Left colon (tissue), 2 donors: ENCODE results near the gene ITPA. TPM values are rescaled to one million over a fixed set of nuclear protein-coding genes. Genes with fewer than 3 reads are reported as not detected.
"Not testable (repeated sequence)": the region's sequence is repeated elsewhere in the genome, so short reads cannot be mapped to it uniquely, and the experiment has no call there.

Experiments used
- ATAC-seq: fragments of 200-7000 bp; cut with Tn5 transposase; one replicate; pipeline ENCODE4 v1.9.1; 2020; ENCODE audit warnings: mild to moderate bottlenecking, moderate library complexity
- DNase-seq, 2 donors: peaks; one replicate each; pipeline ENCODE4 v3.0.0-alpha.2; 2020
- intact Hi-C, 2 donors: fragments of 100-400 bp; cut with DNase I in 1 of 2; cut with micrococcal nuclease in 1 of 2; formaldehyde crosslinking; loops; one replicate each; pipeline versions ENCODE4 v1.11.2 to v1.14.0; 2022; cut with DNase I, micrococcal nuclease
- total RNA-seq, 2 donors: library from RNA; stranded (reverse); fragmentation: NEBNext Ultra II Directional; extraction: Animal tissue kit (Norgen Biotek cat#: 25700); gene quantifications; one replicate each; pipeline ENCODE4 v1.2.1, GENCODE V29; 2021
- donor health status: DM: no; HTN: no; CAD: no.
- donor health status: DM: yes; HTN: yes; CAD: no.

The ITPA gene
- total RNA-seq, 2 donors from 2014 or later = 44.8 to 46.3 TPM

GRCh38 chr20:3172126-3172932, 37.0 kb upstream of the ITPA start:
- intact Hi-C loops = no loop called here

DNA sequence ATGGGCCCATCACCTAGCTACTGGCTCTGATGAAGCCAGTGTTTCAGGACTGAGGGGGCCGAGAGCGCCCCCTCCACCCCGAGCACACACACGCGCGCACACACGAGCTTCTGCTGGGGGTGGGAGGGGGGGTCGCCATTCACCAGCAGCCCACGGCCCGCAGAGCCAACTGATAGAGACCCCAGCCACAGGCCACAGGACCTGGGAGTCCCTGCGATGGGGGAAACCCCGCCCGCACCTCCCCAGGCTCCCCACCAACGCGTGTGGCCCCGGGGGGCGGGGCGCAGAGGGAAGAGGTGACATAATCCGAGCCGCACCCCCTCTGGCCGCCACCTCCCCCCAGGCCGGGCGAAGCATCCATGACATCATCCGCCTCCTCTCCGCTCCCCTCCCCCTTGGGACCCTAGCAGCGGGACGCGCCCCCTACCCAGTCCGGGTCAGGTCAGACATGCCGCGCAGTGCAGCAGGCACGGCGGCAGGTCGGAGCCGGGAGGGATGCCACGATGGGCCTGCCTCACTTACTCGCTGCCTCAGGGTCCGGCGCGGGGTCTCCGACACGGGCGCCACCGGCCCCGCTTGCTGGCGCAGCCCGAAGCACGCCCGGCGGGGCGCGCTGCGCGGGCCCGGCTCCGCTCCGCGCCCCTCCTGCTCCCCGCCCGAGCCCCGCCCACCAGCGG, 36.2 kb upstream of the ITPA start, which contains the start of gene LZTS3:
LZTS3 (minus strand) TSS at position 617 of the 677 bp plus-strand sequence. CDS start 6,386 bp downstream, outside the sequence.
- DNase-seq (peak; percentile 73 to 82), ATAC-seq (peak; percentile 37)
- intact Hi-C loops = no loop called here

More at GRCh38 chr20:3172126-3172932, 37.0 kb upstream of the ITPA start:
- DNase-seq (no peak), ATAC-seq (no peak)

DNA sequence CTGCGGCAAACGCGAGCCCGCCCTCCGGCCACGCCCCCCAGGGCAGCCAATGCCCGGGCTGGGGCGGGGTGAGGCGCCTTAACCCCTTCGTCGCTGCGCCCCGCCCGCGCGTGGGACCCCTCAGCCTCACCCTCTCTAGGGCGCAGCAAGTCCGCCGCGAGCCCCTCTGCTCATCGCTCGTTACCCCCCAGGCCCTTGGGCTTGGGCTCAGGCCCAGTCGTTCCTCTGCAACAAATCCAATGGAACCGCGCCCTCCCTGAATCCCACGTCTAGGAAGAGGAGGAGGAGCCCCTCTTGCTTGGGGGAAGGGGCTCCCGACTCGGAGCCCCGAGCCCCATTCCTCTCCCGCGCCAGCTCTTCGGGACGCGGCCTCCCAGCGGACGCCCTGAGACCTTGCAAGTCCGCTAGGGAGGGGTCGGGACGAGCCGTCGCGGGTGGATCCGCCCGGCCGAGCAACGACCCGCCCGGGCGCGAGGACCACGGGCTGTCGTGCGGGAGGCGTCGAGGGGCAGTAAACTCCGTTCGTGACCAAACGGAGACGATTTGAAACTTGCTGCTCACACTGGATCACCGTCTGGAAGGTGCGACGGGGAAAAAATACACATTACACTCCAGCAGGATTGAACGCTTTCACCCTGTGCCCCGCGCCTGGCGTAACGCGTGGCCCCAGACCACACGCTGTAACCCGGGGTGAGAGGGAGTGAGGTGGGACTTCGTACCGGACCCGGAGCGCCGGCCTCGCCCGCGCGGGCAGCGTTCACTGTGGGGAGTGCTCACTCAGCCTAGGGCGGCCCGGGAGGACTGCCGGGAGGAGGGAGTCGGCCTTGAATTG, 35.5 kb upstream of the ITPA start:
- intact Hi-C loops = no loop called here
- ATAC-seq = peak; percentile 92
- peak; percentile 84 to 94 for DNase-seq

DNA sequence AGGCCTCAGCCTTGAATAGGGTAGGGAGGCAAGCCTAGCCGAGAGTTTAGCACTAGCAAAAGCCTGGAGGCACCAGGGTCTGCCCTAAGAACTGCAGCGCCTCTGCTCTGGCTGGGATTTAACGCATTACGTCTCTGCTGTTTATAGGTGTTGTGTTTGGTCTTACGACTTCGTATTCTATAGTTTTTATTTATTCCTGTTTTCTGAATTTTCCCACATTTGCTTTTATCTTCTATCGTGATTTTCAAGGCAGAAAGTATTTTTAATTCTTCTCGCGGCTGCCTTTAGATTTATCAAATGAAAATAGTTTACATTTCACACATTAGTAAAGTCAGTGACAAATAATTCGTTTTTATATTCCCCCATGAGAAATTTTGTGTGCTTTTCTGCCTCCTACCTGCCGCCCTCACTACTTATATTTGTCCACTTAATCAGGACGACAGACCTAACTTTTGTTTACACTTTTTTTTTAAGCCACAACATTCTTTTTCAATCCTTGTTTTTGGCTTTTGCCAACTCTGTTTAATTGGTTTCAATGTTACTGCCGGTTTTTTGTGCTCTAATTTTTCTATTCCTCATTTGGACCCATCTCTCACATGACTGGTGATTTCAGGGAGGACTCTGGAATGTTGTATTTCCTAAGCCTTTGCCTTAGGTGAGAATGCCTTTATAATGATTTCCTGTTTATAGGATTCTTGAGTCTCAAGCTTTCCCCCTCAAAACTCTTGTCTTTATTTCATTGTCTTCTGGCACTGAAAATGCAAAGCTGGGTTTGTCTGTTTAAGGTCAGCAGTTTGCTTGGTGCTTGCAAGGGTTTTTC, 34.6 kb upstream of the ITPA start:
- no peak for DNase-seq
- intact Hi-C loops = no loop called here
- no peak for ATAC-seq

DNA sequence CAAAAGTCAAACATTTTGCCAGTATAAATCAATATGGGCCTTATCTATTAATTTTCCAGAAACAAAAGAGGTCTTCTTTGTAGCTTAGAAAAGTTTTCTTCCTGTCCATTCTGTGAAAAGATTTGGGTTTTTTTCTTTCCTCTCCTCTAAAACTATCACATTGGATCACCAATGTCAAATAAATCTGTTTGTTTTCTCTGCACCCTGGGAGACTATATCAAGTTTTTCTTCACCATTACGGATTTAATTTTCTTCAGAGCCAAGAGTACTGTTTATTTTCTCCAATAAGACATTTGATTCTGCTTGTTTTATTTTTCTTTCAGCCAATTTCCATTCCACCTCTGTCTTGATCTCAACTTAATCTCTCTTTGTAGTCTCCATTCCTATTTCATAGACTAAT, 34.0 kb upstream of the ITPA start:
- no peak for ATAC-seq

DNA sequence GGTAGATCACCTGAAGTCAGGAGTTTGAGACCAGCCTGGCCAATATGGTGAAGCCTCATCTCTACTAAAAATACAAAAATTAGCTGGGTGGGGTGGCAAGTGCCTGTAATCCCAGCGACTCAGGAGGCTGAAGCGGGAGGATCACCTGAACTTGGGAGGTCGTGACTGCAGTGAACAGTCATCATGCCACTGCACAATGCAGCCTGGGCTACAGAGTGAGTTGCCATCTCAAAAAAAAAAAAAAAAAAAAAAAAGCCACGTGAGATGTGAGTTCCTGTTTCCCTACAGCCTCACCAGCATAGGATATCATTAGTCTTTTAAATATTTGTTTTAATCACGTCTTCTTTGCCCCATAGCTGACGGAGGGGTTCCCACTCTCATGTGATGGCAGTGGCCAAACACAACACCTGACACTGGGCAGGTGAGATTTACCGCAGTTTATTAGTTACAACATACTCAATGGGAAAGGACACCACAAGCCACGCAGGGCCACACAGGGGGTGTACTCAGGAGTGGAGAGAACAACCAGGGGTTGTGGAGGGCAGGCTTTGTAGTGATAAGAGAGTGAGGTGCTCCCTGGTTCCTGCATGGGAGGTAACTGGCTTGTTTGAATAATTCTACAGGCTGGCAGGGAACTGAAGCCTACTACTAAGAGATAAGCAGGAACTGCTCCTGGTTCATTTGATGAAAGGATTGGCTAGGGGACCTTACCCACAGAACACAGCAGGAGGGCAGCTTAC, 31.4 kb upstream of the ITPA start:
- DNase-seq (no peak), ATAC-seq (no peak)
- intact Hi-C loops = no loop called here

More for the DNA sequence above, 34.0 kb upstream of the ITPA start:
- DNase-seq = no peak
- intact Hi-C loops = no loop called here

GRCh38 chr20:3180319-3180718, 29.0 kb upstream of the ITPA start:
- ATAC-seq = no peak
- intact Hi-C loops = no loop called here
- no peak for DNase-seq

DNA sequence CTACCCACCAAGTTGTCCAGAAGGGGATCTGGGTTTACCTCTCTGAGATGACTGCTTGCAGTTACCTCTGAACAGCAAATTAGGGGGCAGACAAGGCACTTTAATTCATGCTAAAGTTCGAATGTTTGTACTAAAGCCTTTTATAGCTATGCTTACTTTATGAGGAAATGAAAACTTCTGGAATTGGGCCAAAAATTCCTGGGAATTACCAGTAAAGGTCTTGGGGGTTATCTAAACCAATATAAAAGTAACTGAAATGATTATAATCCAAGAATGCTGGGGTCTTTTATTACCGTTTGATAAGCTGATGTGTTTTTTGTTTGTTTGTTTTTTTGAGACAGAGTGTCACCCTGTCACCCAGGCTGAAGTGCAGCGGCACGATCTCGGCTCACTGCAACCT, 28.0 kb upstream of the ITPA start:
- DNase-seq = no peak
- intact Hi-C loops = no loop called here
- ATAC-seq = peak; percentile 86

DNA sequence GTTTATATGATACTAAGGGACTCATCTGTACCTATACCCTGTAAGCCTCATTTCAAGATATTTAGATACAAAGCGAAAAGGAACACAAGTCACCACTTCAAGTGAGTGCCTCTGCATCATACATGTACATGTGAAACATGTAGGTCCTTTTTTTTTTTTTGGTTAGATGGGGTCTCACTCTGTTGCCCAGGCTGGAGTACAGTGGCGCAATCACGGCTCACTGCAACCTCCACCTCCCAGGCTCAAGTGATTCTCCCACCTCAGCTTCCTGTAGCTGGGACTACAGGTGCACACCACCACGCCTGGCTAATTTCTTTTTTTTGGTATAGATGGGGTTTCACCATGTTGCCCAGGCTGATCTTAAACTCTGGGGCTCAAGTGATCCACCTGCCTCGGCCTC, 26.9 kb upstream of the ITPA start:
- DNase-seq, ATAC-seq, intact Hi-C loops: not testable (repeated sequence)

- intact Hi-C loops = no loop called here
- DNase-seq (no peak), ATAC-seq (no peak)
These were observed 25.2 kb upstream of the ITPA start for GRCh38 chr20:3183896-3184612.

DNA sequence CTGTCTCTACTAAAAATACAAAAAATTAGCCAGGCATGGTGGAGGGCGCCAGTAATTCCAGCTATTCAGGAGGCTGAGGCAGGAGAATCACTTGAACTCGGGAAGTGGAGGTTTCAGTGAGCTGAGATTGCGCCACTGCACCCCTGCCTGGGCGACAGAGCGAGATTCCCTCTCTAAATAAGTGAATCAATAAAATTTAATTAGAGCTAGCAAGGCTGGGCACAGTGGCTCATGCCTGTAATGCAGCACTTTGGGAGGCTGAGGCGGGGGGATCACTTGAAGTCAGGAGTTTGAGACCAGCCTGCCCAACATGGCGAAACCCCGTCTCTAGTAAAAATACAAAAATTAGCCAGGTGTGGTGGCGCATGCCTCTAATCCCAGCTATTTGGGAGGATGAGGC, 21.4 kb upstream of the ITPA start:
- intact Hi-C loops, ATAC-seq, DNase-seq: not testable (repeated sequence)

DNA sequence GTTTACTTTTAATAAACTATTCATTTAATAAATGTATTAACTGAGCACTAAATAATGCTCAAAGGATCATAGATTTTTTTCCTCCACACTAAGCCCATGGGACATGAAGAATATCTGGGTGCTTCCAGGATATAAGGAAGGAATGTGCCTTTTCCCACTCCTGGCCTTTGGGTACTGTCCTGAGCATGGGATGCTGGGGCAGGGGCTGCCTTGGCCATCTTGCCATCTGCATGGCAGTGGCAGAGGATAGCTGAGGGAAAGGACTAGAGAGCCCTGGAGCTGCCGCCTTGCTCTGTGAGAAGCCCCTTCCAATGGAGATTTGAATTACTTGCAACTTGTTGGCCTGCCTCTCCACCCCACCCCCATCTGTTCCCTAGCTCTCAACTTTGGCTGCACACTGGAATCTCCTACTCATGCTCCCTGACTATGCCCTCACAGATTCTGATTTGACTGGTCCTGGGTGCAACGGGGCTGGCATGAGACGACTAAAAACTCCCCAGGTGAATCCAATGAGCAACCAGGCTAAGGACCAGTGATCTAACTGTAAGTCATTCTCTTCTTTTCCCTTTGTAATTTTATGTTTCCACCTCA, 20.4 kb upstream of the ITPA start:
- ATAC-seq (no peak), DNase-seq (no peak)
- intact Hi-C loops = no loop called here

DNA sequence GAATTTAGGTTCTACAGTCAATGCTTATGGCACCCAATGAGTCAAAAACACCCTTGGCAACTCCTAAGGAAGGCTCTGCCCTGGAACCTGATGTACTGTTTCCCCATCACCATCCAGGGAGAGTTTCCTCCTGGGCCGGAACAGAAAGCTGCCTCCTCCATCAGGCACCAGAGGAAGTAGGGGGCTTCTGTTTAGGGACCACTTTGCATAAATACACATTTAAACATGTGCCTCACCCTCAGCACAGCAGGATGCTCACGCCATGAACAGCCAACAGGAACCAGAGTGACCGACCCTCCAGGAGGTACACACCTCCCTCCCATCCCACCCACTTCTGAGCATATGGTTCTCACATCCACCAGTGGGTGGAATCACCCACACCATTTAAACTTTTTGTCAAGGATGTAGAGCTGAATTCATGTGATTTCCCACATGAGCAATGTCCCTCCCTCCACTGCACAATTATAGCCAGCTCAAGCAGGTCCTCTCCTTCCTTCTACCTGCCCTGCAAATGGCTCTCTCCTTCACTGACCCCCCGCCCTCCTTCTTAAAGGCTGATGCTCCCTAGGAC, 19.7 kb upstream of the ITPA start:
- no peak for DNase-seq
- no peak for ATAC-seq
- intact Hi-C loops = no loop called here

- ATAC-seq (no peak), DNase-seq (no peak)
- intact Hi-C loops = no loop called here
These were observed 18.6 kb upstream of the ITPA start for GRCh38 chr20:3190681-3191111.

DNA sequence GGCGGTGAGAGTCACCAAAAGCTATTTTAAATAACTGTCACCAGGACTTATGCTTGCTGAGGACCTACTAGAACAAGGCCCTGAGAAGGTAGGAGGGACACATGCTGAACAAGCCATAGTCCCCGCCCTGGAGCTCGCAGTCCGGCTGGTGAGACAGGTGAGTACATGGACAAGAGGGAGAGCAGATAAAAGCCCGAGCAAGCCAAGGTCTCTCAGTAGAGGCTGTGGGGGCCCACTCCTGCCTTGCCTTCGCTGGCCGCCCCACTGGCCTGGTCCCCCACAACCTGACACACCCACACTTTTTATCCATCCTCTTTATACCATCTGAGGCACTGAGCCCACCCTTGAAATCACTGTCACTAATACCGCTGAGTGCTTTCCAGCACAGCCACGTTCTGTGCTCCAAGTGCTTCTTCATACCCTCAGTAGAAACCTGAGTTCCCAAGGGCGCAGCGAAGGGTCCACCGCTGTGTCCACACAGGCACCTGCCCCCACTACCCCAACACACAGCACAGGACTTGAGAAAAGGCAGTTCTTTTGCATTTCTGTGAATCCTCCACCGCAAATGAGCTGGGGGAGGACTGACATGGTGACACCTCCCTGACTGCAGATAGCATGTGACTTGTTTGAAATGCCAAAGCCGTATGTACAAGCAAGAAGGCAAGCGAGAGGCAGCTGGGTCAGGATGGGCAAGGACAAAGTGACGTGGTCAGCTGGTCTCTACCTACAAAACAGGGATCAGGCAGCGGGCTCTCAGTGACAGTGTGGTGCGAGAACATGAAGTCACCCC, 16.9 kb upstream of the ITPA start:
- ATAC-seq (no peak), DNase-seq (no peak)
- intact Hi-C loops = no loop called here
